Choroid plexus epithelial cell (primary cell): Measurements from ENCODE around the gene LASP1.
A peak's percentile ranks its signal among the peaks of the same experiment; 100 is the strongest.

ENCODE experiments used
- DNase-seq: peaks from one replicate; pipeline ENCODE4 v3.0.0-alpha.2; 2010; ENCODE audit warnings: low read depth
- H3K4me3 ChIP-seq: 2 replicates; pipeline ENCODE4 v1.5.1; 2011; ENCODE audit warnings: low read depth, mild to moderate bottlenecking, control low read depth, low read length, moderate library complexity
- CTCF ChIP-seq: conservative IDR thresholded peaks from 2 replicates; pipeline ENCODE4 v1.5.1; 2011; ENCODE audit warnings: low read depth, mild to moderate bottlenecking, control low read depth, inconsistent platforms, low read length, moderate library complexity

LASP1 gene

GRCh38 chr17:38892620-38893019 lies 22.8 kb downstream of the LASP1 start:
- DNase-seq: no peak
- no peak overlapping the region for H3K4me3 ChIP-seq

GRCh38 chr17:38893113-38893512 lies 23.3 kb downstream of the LASP1 start:
- DNase-seq: no peak
- no peak for TF ChIP-seq CTCF
- H3K4me3 ChIP-seq: no peak overlapping the region

More at GRCh38 chr17:38892620-38893019, 22.8 kb downstream of the LASP1 start:
- TF ChIP-seq CTCF: no peak

GRCh38 chr17:38893607-38894006 lies 23.7 kb downstream of the LASP1 start:
- H3K4me3 ChIP-seq: no peak overlapping the region
- TF ChIP-seq CTCF: no peak

GRCh38 chr17:38894276-38894675 lies 24.4 kb downstream of the LASP1 start:
- no peak for TF ChIP-seq CTCF
- DNase-seq: no peak
- H3K4me3 ChIP-seq: no peak overlapping the region

More at GRCh38 chr17:38893607-38894006, 23.7 kb downstream of the LASP1 start:
- peak; percentile 71 for DNase-seq

- no peak for TF ChIP-seq CTCF
- no peak overlapping the region for H3K4me3 ChIP-seq
- no peak for DNase-seq
Observed at GRCh38 chr17:38896346-38896954, 26.6 kb downstream of the LASP1 start.

- TF ChIP-seq CTCF: no peak
- H3K4me3 ChIP-seq: no peak overlapping the region
- no peak for DNase-seq
Observed at GRCh38 chr17:38897176-38897575, 27.3 kb downstream of the LASP1 start.

GRCh38 chr17:38897671-38898290 lies 27.9 kb downstream of the LASP1 start:
- H3K4me3 ChIP-seq: no peak overlapping the region
- no peak for DNase-seq
- no peak for TF ChIP-seq CTCF
